ENCODE measurements around the gene KCND3. TPM values are rescaled to one million over a fixed set of nuclear protein-coding genes. Genes with fewer than 3 reads are reported as not detected.
A peak's percentile ranks its signal among the peaks of the same experiment; 100 is the strongest.

The KCND3 gene
- total RNA-seq, 1 experiment from 2014 or later: 0.21 TPM

- H3K27me3 ChIP-seq (ENCODE audit: control insufficient read depth, insufficient read depth, low read length): no peaks in the 10 kb centered on the region; the same call in 1 of the 2 replicates
- H3K4me3 ChIP-seq (ENCODE audit: insufficient read depth, low read depth, low read length): no peak overlapping the region
- DNase-seq: no peak
- no peaks in the 10 kb centered on the region for H3K36me3 ChIP-seq (replicated peaks; ENCODE audit: control insufficient read depth, insufficient read depth, low read length)
Observed at GRCh38 chr1:111836111-111836510, 153.4 kb downstream of the KCND3 start.

GRCh38 chr1:111835514-111835913 is 154.0 kb downstream of the KCND3 start:
- Histone ChIP-seq H3K4me3 (ENCODE audit: insufficient read depth, low read depth, low read length) (no peak overlapping the region), H3K36me3 (replicated peaks; ENCODE audit: control insufficient read depth, insufficient read depth, low read length) (no peaks in the 10 kb centered on the region)
- DNase-seq: no peak

GRCh38 chr1:111834956-111835355 is 154.5 kb downstream of the KCND3 start:
- DNase-seq: no peak
- no peak overlapping the region for H3K4me3 ChIP-seq (ENCODE audit: insufficient read depth, low read depth, low read length)
- no peaks in the 10 kb centered on the region for H3K36me3 ChIP-seq (replicated peaks; ENCODE audit: control insufficient read depth, insufficient read depth, low read length)
- H3K27me3 ChIP-seq (ENCODE audit: control insufficient read depth, insufficient read depth, low read length): no peaks in the 10 kb centered on the region; the same call in 1 of the 2 replicates

More at GRCh38 chr1:111835514-111835913, 154.0 kb downstream of the KCND3 start:
- H3K27me3 ChIP-seq (ENCODE audit: control insufficient read depth, insufficient read depth, low read length): no peaks in the 10 kb centered on the region; the same call in 1 of the 2 replicates

GRCh38 chr1:111833334-111833733 is 156.1 kb downstream of the KCND3 start:
- DNase-seq: peak; percentile 51
- H3K27me3 ChIP-seq (ENCODE audit: control insufficient read depth, insufficient read depth, low read length): no peaks in the 10 kb centered on the region; the same call in 1 of the 2 replicates

GRCh38 chr1:111832521-111833155 is 156.8 kb downstream of the KCND3 start:
- DNase-seq: no peak
- no peaks in the 10 kb centered on the region; the same call in 1 of the 2 replicates for H3K27me3 ChIP-seq (ENCODE audit: control insufficient read depth, insufficient read depth, low read length)
- no peak overlapping the region for H3K4me3 ChIP-seq (ENCODE audit: insufficient read depth, low read depth, low read length)
- H3K36me3 ChIP-seq (replicated peaks; ENCODE audit: control insufficient read depth, insufficient read depth, low read length): no peaks in the 10 kb centered on the region

More at GRCh38 chr1:111833334-111833733, 156.1 kb downstream of the KCND3 start:
- Histone ChIP-seq H3K36me3 (replicated peaks; ENCODE audit: control insufficient read depth, insufficient read depth, low read length) (no peaks in the 10 kb centered on the region), H3K4me3 (ENCODE audit: insufficient read depth, low read depth, low read length) (no peak overlapping the region)

- H3K4me3 ChIP-seq (ENCODE audit: insufficient read depth, low read depth, low read length): no peak overlapping the region
- H3K27me3 ChIP-seq (ENCODE audit: control insufficient read depth, insufficient read depth, low read length): no peaks in the 10 kb centered on the region; the same call in 1 of the 2 replicates
- no peak for DNase-seq
- H3K36me3 ChIP-seq (replicated peaks; ENCODE audit: control insufficient read depth, insufficient read depth, low read length): no peaks in the 10 kb centered on the region
Observed at GRCh38 chr1:111831153-111831552, 158.3 kb downstream of the KCND3 start.

GRCh38 chr1:111827946-111828345 is 161.5 kb downstream of the KCND3 start:
- DNase-seq: no peak
- Histone ChIP-seq H3K27me3 (ENCODE audit: control insufficient read depth, insufficient read depth, low read length) (no peaks in the 10 kb centered on the region; the same call in 1 of the 2 replicates), H3K4me3 (ENCODE audit: insufficient read depth, low read depth, low read length) (no peak overlapping the region), H3K36me3 (replicated peaks; ENCODE audit: control insufficient read depth, insufficient read depth, low read length) (no peaks in the 10 kb centered on the region)

- Histone ChIP-seq H3K27me3 (ENCODE audit: control insufficient read depth, insufficient read depth, low read length) (no peaks in the 10 kb centered on the region; the same call in 1 of the 2 replicates), H3K36me3 (replicated peaks; ENCODE audit: control insufficient read depth, insufficient read depth, low read length) (no peaks in the 10 kb centered on the region), H3K4me3 (ENCODE audit: insufficient read depth, low read depth, low read length) (no peak overlapping the region)
- no peak for DNase-seq
Observed at GRCh38 chr1:111826278-111826677, 163.2 kb downstream of the KCND3 start.

GRCh38 chr1:111825217-111825616 is 164.3 kb downstream of the KCND3 start:
- H3K27me3 ChIP-seq (ENCODE audit: control insufficient read depth, insufficient read depth, low read length): no peaks in the 10 kb centered on the region; the same call in 1 of the 2 replicates
- no peak overlapping the region for H3K4me3 ChIP-seq (ENCODE audit: insufficient read depth, low read depth, low read length)
- no peaks in the 10 kb centered on the region for H3K36me3 ChIP-seq (replicated peaks; ENCODE audit: control insufficient read depth, insufficient read depth, low read length)
- DNase-seq: no peak

- H3K27me3 ChIP-seq (ENCODE audit: control insufficient read depth, insufficient read depth, low read length): no peaks in the 10 kb centered on the region
- H3K4me3 ChIP-seq (ENCODE audit: insufficient read depth, low read depth, low read length): no peak overlapping the region
Observed at GRCh38 chr1:111822138-111822537, 167.3 kb downstream of the KCND3 start.

GRCh38 chr1:111821121-111821745 is 168.2 kb downstream of the KCND3 start:
- Histone ChIP-seq H3K36me3 (replicated peaks; ENCODE audit: control insufficient read depth, insufficient read depth, low read length) (no peaks in the 10 kb centered on the region), H3K27me3 (ENCODE audit: control insufficient read depth, insufficient read depth, low read length) (no peaks in the 10 kb centered on the region), H3K4me3 (ENCODE audit: insufficient read depth, low read depth, low read length) (no peak overlapping the region)
- no peak for DNase-seq

More at GRCh38 chr1:111822138-111822537, 167.3 kb downstream of the KCND3 start:
- no peaks in the 10 kb centered on the region for H3K36me3 ChIP-seq (replicated peaks; ENCODE audit: control insufficient read depth, insufficient read depth, low read length)
- no peak for DNase-seq

GRCh38 chr1:111819566-111820263 is 169.8 kb downstream of the KCND3 start:
- H3K27me3 ChIP-seq (ENCODE audit: control insufficient read depth, insufficient read depth, low read length): no peaks in the 10 kb centered on the region

GRCh38 chr1:111818546-111818945 is 170.9 kb downstream of the KCND3 start:
- Histone ChIP-seq H3K36me3 (replicated peaks; ENCODE audit: control insufficient read depth, insufficient read depth, low read length) (no peaks in the 10 kb centered on the region), H3K27me3 (ENCODE audit: control insufficient read depth, insufficient read depth, low read length) (no peaks in the 10 kb centered on the region), H3K4me3 (ENCODE audit: insufficient read depth, low read depth, low read length) (no peak overlapping the region)
- no peak for DNase-seq

More at GRCh38 chr1:111819566-111820263, 169.8 kb downstream of the KCND3 start:
- DNase-seq: no peak
- H3K36me3 ChIP-seq (replicated peaks; ENCODE audit: control insufficient read depth, insufficient read depth, low read length): no peaks in the 10 kb centered on the region
- H3K4me3 ChIP-seq (ENCODE audit: insufficient read depth, low read depth, low read length): no peak overlapping the region

- H3K27me3 ChIP-seq (ENCODE audit: control insufficient read depth, insufficient read depth, low read length): no peaks in the 10 kb centered on the region
- no peak overlapping the region for H3K4me3 ChIP-seq (ENCODE audit: insufficient read depth, low read depth, low read length)
- no peak for DNase-seq
- H3K36me3 ChIP-seq (replicated peaks; ENCODE audit: control insufficient read depth, insufficient read depth, low read length): no peaks in the 10 kb centered on the region
Observed at GRCh38 chr1:111818081-111818480, 171.4 kb downstream of the KCND3 start.

GRCh38 chr1:111814642-111815041 is 174.8 kb downstream of the KCND3 start:
- H3K27me3 ChIP-seq (ENCODE audit: control insufficient read depth, insufficient read depth, low read length): no peaks in the 10 kb centered on the region
- DNase-seq: no peak
- H3K4me3 ChIP-seq (ENCODE audit: insufficient read depth, low read depth, low read length): no peak overlapping the region
- H3K36me3 ChIP-seq (replicated peaks; ENCODE audit: control insufficient read depth, insufficient read depth, low read length): no peaks in the 10 kb centered on the region

All from H7 (cell line).